IMR-90 (cell line): ENCODE data around the gene TFE3. TPM values are rescaled to one million over a fixed set of nuclear protein-coding genes. Genes with fewer than 3 reads are reported as not detected.

Experiments
- ATAC-seq: fragments of 200-7000 bp; cut with Tn5 transposase; 2 replicates; pipeline ENCODE4 v1.9.1; 2020; ENCODE audit warnings: low read depth, mild to moderate bottlenecking, moderate library complexity
- BruUV-seq: library from RNA; stranded (reverse); fragments of 400-500 nt; replicated peaks from 2 replicates; lab custom pipeline; 2021; lab: Mats Ljungman, UMichigan
- CTCF ChIA-PET: fragments of 300-600 bp; formaldehyde crosslinking; extraction: SDS; loops from one replicate; lab custom pipeline; 2021; ENCODE audit warnings: antibody characterized with exemption; lab: Yijun Ruan, JAX
- POLR2A ChIA-PET: fragments of 300-600 bp; sonication (Branson Sonifier 250); formaldehyde crosslinking; loops from one replicate; lab custom pipeline; 2022; ENCODE audit warnings: antibody characterized with exemption; ENCODE audit not compliant: unreplicated experiment; lab: Charles Lee
- DNase-seq: peaks from one replicate; pipeline ENCODE4 v3.0.0; 2013
- H2AFZ ChIP-seq: replicated peaks from 2 replicates; pipeline ENCODE3; 2013; ENCODE audit warnings: low read length, mild to moderate bottlenecking; ENCODE audit not compliant: poor library complexity
- H2AK5ac ChIP-seq: 2 replicates; pipeline ENCODE4 v1.6.1; 2013; ENCODE audit warnings: low read depth, low read length, inconsistent platforms
- H2AK9ac ChIP-seq: replicated peaks from 2 replicates; pipeline ENCODE3; 2013; ENCODE audit warnings: mild to moderate bottlenecking, low read depth, low read length, moderate library complexity; ENCODE audit not compliant: poor library complexity
- H2BK120ac ChIP-seq: 2 replicates; pipeline ENCODE4 v1.6.1; 2013; ENCODE audit warnings: low read depth, low read length, inconsistent platforms
- H2BK15ac ChIP-seq: 3 replicates; pipeline ENCODE4 v1.6.1; 2013; ENCODE audit warnings: low read depth, low read length, inconsistent platforms
- H2BK20ac ChIP-seq: 2 replicates; pipeline ENCODE4 v1.6.1; 2013; ENCODE audit warnings: low read depth, mild to moderate bottlenecking, inconsistent platforms, low read length, moderate library complexity
- H2BK5ac ChIP-seq: 2 replicates; pipeline ENCODE4 v1.6.1; 2013; ENCODE audit warnings: mild to moderate bottlenecking, low read depth, low read length, inconsistent platforms; ENCODE audit not compliant: poor library complexity, severe bottlenecking
- H3K14ac ChIP-seq: replicated peaks from 2 replicates; pipeline ENCODE4 v1.6.1; 2013; ENCODE audit warnings: low read depth, low read length, inconsistent platforms
- H3K18ac ChIP-seq: 2 replicates; pipeline ENCODE4 v1.6.1; 2013; ENCODE audit warnings: low read depth, low read length, control low read depth
- H3K23ac ChIP-seq: 2 replicates; pipeline ENCODE4 v1.6.1; 2013; ENCODE audit warnings: low read depth, low read length, inconsistent platforms
- H3K27ac ChIP-seq: 2 replicates; pipeline ENCODE4 v1.5.1; 2013; ENCODE audit warnings: mild to moderate bottlenecking, control low read depth, low read length; ENCODE audit not compliant: insufficient read depth
- H3K27me3 ChIP-seq: 2 replicates; pipeline ENCODE4 v1.6.1; 2013; ENCODE audit warnings: low read length; ENCODE audit not compliant: control insufficient read depth, insufficient read depth
- H3K36me3 ChIP-seq: 2 replicates; pipeline ENCODE4 v1.6.1; 2013; ENCODE audit warnings: low read length, mixed read lengths; ENCODE audit not compliant: control insufficient read depth, insufficient read depth
- H3K4ac ChIP-seq: 2 replicates; pipeline ENCODE4 v1.6.1; 2013; ENCODE audit warnings: low read depth, low read length, inconsistent platforms
- H3K4me1 ChIP-seq: 2 replicates; pipeline ENCODE4 v1.6.1; 2013; ENCODE audit warnings: low read length, mixed read lengths; ENCODE audit not compliant: control insufficient read depth, insufficient read depth
- H3K4me2 ChIP-seq: 2 replicates; pipeline ENCODE4 v1.6.1; 2013; ENCODE audit warnings: low read depth, mild to moderate bottlenecking, control low read depth, low read length, moderate library complexity
- H3K4me3 ChIP-seq: 2 replicates; pipeline ENCODE4 v1.5.1; 2013; ENCODE audit warnings: low read depth, mild to moderate bottlenecking, control low read depth, low read length, moderate library complexity; ENCODE audit not compliant: insufficient read depth
- H3K56ac ChIP-seq: 2 replicates; pipeline ENCODE4 v1.6.1; 2013; ENCODE audit warnings: low read length, inconsistent platforms; ENCODE audit not compliant: insufficient read depth; ENCODE audit errors: extremely low read depth
- H3K79me1 ChIP-seq, 2 experiments: 2 replicates each; pipeline ENCODE4 v1.6.1; 2013; ENCODE audit warnings: low read length in 2 of 2, inconsistent platforms in 1 of 2, low read depth in 1 of 2
- H3K9ac ChIP-seq: 2 replicates; pipeline ENCODE4 v1.6.1; 2013; ENCODE audit warnings: low read depth, low read length, control low read depth
- H3K9me1 ChIP-seq: 2 replicates; pipeline ENCODE4 v1.6.1; 2013; ENCODE audit warnings: low read length, inconsistent platforms; ENCODE audit not compliant: insufficient read depth
- H3K9me3 ChIP-seq: 2 replicates; pipeline ENCODE4 v1.6.1; 2013; ENCODE audit warnings: low read length; ENCODE audit not compliant: control insufficient read depth, insufficient read depth
- H4K20me1 ChIP-seq: 2 replicates; pipeline ENCODE4 v1.6.1; 2013; ENCODE audit warnings: low read length, inconsistent platforms; ENCODE audit not compliant: insufficient read depth
- H4K5ac ChIP-seq: 2 replicates; pipeline ENCODE4 v1.6.1; 2013; ENCODE audit warnings: mild to moderate bottlenecking, low read depth, low read length, control low read depth
- H4K8ac ChIP-seq, 2 experiments: 2 replicates each; pipeline ENCODE4 v1.6.1; 2013; ENCODE audit warnings: low read depth in 2 of 2, low read length in 2 of 2, control low read depth in 1 of 2, inconsistent platforms in 1 of 2
- H4K91ac ChIP-seq: 2 replicates; pipeline ENCODE4 v1.6.1; 2013; ENCODE audit warnings: low read depth, low read length, inconsistent platforms; ENCODE audit not compliant: insufficient read depth
- CEBPB ChIP-seq: IDR thresholded peaks from 2 replicates; pipeline ENCODE4 v1.6.1; 2012; ENCODE audit warnings: low read depth, low read length, improper control_type of control experiment
- FOS ChIP-seq: fragments of 150-350 bp; IDR thresholded peaks from 2 replicates; pipeline ENCODE4 v1.6.1; 2016; ENCODE audit warnings: low read depth, low read length
- MAFK ChIP-seq: IDR thresholded peaks from 2 replicates; pipeline ENCODE4 v1.6.1; 2012; ENCODE audit warnings: low read depth, low read length, improper control_type of control experiment
- RCOR1 ChIP-seq: IDR thresholded peaks from 2 replicates; pipeline ENCODE4 v1.6.1; 2012; ENCODE audit warnings: mild to moderate bottlenecking, low read length, improper control_type of control experiment; ENCODE audit not compliant: insufficient replicate concordance
- WGBS, 2 experiments: methylation state at CpG; one replicate each; pipeline versions ENCODE4 v1.1.5 to v1.1.7; 2013; ENCODE audit warnings: missing lambda C conversion rate in 2 of 2; ENCODE audit not compliant: insufficient read length in 1 of 2; ENCODE audit errors: extremely low coverage in 2 of 2; 5-methylcytosine and 5-hydroxymethylcytosine counted together
- dilution Hi-C: fragments of 300-500 bp; cut with HindIII; formaldehyde crosslinking; loops from one replicate; pipeline ENCODE4 v1.14.3; 2018; ENCODE audit warnings: low sequenced_read_pairs; ENCODE audit not compliant: unreplicated experiment
- in situ Hi-C: fragments of 300-500 bp; cut with MboI; formaldehyde crosslinking; loops from 3 replicates; pipeline ENCODE4 v1.14.3; 2019; ENCODE audit warnings: low sequenced_read_pairs, inconsistent platforms, mixed read lengths
- intact Hi-C: fragments of 100-400 bp; cut with micrococcal nuclease; formaldehyde crosslinking; loops from 2 replicates; pipeline ENCODE4 v1.10.0; 2022
- polyA plus RNA-seq, 3 experiments: library from polyadenylated mRNA; depleted of rRNA; stranded (reverse); fragments of >200 nt; gene quantifications; 2 replicates each; pipeline ENCODE4 v1.2.3, GENCODE V29; 2012; ENCODE audit warnings: low replicate concordance in 1 of 3
- total RNA-seq: library from RNA; depleted of rRNA; stranded (reverse); fragments of >200 nt; gene quantifications from 2 replicates; pipeline ENCODE4 v1.2.3, GENCODE V29; 2012
- TF ChIP-seq, protein P1 (sequence below): conservative IDR thresholded peaks from 2 replicates; pipeline ENCODE4 v1.5.1; 2012; ENCODE audit warnings: mild to moderate bottlenecking, low read depth, low read length, improper control_type of control experiment

TFE3 gene
- total and polyA plus RNA-seq, 2 of the 4 experiments (the other 2 are of a cell fraction) = 24.4 to 40.5 TPM

- H2AFZ ChIP-seq = no peak overlapping the region
- no peaks in the 10 kb centered on the region for H3K27me3 ChIP-seq
- no peak for DNase-seq
- H3K9me1 ChIP-seq = no peaks in the 10 kb centered on the region
- no peak for ATAC-seq
- H4K91ac ChIP-seq = no peak overlapping the region
- H3K9me3 ChIP-seq = no peaks in the 10 kb centered on the region
- BruUV-seq = no TSS peak
- no peak overlapping the region for H3K4me3 ChIP-seq
- H3K18ac ChIP-seq = no peak overlapping the region
- no peak overlapping the region for H3K23ac ChIP-seq
- CTCF ChIA-PET = interaction anchor here (0.6 kb wide), 1 partner anchor 450 kb away, joined by 3 read pairs; no protein-coding TSS in a partner anchor
- no peak overlapping the region for H2BK15ac ChIP-seq
- H4K8ac ChIP-seq = no peak overlapping the region
- peaks cover 18% of the 10 kb centered on the region for H3K36me3 ChIP-seq
- H4K20me1 ChIP-seq = no peaks in the 10 kb centered on the region
- no peak overlapping the region for H3K4me2 ChIP-seq
- in situ Hi-C loops = no loop called here
- H3K9ac ChIP-seq = no peak overlapping the region
- no peak overlapping the region for H3K27ac ChIP-seq
- no peak overlapping the region for H3K14ac ChIP-seq
- no peak overlapping the region for H2AK9ac ChIP-seq
- no peaks in the 10 kb centered on the region for H3K79me1 ChIP-seq
- no peak overlapping the region for H4K5ac ChIP-seq
- no peak overlapping the region for H3K4ac ChIP-seq
- H3K56ac ChIP-seq = no peak overlapping the region
- POLR2A ChIA-PET = no interaction called here
- no CpG with 5 or more reads among the region's 4 CpGs for WGBS, 2 experiments
- no peak for TF ChIP-seq CEBPB
- TF ChIP-seq FOS = no peak
- TF ChIP-seq MAFK = no peak
- no peak for TF ChIP-seq RCOR1
- TF ChIP-seq, protein P1, sequence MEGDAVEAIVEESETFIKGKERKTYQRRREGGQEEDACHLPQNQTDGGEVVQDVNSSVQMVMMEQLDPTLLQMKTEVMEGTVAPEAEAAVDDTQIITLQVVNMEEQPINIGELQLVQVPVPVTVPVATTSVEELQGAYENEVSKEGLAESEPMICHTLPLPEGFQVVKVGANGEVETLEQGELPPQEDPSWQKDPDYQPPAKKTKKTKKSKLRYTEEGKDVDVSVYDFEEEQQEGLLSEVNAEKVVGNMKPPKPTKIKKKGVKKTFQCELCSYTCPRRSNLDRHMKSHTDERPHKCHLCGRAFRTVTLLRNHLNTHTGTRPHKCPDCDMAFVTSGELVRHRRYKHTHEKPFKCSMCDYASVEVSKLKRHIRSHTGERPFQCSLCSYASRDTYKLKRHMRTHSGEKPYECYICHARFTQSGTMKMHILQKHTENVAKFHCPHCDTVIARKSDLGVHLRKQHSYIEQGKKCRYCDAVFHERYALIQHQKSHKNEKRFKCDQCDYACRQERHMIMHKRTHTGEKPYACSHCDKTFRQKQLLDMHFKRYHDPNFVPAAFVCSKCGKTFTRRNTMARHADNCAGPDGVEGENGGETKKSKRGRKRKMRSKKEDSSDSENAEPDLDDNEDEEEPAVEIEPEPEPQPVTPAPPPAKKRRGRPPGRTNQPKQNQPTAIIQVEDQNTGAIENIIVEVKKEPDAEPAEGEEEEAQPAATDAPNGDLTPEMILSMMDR = no peak
- intact Hi-C loops = no loop called here
- H2BK120ac ChIP-seq = no peak overlapping the region
- no peak overlapping the region for H2BK20ac ChIP-seq
- no peaks in the 10 kb centered on the region for H3K4me1 ChIP-seq
- dilution Hi-C loops = no loop called here
- H2AK5ac ChIP-seq = no peak overlapping the region
- H2BK5ac ChIP-seq = no peak overlapping the region
Observed at GRCh38 chrX:48989483-48989882, 53.7 kb downstream of the TFE3 start.
